GM18907 (cell line): ENCODE results near the gene METTL16.
"Not testable (repeated sequence)": the region's sequence is repeated elsewhere in the genome, so short reads cannot be mapped to it uniquely, and the experiment has no call there.

Experiments
- ATAC-seq: cut with Tn5 transposase; IDR thresholded peaks from one replicate; pipeline ENCODE4 v1.9.1; 2021; ENCODE audit warnings: mild to moderate bottlenecking, moderate library complexity; ENCODE audit not compliant: unreplicated experiment

METTL16 gene

DNA sequence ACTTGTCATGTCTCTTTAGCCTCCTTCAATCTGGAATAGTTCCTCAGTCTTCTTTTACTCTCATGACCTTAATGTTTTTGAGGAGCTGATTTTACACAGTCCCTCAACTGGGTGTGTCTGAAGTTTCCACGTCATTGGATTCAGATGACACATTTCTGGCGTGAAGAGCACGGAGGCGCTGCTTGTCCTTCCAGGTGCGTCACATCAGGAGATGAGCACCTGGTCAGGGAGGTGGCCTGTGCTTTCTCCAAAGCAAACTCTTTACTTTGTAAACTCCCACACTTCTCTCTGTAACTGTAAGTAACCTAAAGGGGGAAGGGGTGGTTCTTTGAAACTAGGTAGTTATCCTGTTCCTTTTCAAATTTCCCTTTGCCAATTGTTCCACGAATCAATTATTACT is 58.4 kb downstream of the METTL16 start:
- no peak for ATAC-seq

GRCh38 chr17:2452216-2452750 is 59.4 kb downstream of the METTL16 start:
- ATAC-seq, result no peak

GRCh38 chr17:2450016-2450650 is 61.6 kb downstream of the METTL16 start:
- no peak for ATAC-seq

GRCh38 chr17:2449486-2449885 is 62.2 kb downstream of the METTL16 start:
- no peak for ATAC-seq

DNA sequence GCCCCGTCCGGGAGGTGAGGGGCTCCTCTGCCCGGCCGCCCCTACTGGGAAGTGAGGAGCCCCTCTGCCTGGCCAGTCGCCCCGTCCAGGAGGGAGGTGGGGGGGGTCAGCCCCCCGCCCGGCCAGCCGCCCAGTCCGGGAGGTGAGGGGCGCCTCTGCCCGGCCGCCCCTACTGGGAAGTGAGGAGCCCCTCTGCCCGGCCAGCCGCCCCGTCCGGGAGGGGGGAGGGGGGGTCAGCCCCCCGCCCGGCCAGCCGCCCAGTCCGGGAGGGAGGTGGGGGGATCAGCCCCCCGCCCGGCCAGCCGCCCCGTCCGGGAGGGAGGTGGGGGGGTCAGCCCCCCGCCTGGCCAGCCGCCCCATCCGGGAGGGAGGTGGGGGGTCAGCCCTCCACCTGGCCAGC is 64.2 kb downstream of the METTL16 start:
- ATAC-seq, result not testable (repeated sequence)

GRCh38 chr17:2445638-2446037 is 66.0 kb downstream of the METTL16 start:
- no peak for ATAC-seq

- no peak for ATAC-seq
Measured at GRCh38 chr17:2444382-2444781, 67.3 kb downstream of the METTL16 start.

DNA sequence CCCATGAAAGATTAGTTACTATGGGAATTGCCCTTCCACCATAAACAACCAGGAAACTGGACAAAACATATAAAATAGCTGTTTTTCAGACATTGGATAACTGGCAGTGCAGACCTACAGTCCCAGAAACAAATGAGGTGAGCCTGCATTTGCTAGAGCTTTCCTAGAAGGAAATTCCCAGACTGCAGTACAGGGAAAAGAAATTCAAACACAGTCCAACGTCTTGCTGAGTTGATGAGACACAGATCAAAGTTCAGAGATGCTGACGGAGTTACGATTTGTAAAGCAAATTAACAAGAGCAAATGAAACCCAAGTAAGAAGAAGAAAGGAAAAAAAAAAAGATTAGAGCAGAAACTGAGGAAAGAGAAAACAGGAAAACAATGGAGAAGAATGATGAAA is 69.5 kb downstream of the METTL16 start:
- ATAC-seq, result no peak

GRCh38 chr17:2440930-2441329 is 70.8 kb downstream of the METTL16 start:
- ATAC-seq, result no peak

DNA sequence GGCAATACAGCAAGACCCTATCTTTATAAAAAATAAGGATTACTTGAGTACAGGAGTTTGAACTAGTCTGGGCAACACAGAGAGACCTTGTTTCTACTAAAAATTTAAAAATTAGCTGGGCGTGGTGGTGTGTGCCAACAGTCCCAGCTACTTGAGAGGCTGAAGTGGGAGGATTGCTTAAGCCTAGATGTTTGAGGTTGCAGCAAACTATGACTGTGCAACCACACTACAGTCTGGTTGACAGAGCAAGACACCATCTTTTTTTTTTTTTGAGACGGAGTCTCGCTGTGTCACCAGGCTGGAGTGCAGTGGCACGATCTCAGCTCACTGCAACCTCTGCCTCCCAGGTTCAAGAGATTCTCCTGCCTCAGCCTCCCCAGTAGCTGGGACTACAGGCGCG is 71.7 kb downstream of the METTL16 start:
- not testable (repeated sequence) for ATAC-seq

- ATAC-seq, result no peak
Measured at GRCh38 chr17:2438823-2439222, 72.9 kb downstream of the METTL16 start.

- no peak for ATAC-seq
Measured at GRCh38 chr17:2436316-2436905, 75.3 kb downstream of the METTL16 start.

DNA sequence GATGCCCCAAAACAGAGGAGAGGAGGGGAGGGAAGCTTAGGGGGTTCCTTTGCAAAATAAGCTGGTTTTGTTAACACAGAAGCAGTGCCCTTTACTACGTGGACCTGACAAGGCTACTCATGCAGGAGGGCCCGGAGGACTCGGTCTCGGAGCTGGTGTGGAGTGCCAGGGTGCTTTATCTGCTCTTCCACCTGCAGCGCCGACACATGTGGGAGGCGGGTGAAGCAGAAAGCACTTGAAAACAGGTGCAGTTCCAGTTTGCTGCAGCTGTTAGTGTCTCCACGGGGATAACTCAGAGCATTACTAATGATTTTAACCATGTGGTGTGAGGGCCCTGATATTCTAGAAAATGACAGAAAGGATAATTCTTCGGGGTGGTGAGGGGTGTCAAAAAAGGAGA is 75.8 kb downstream of the METTL16 start:
- no peak for ATAC-seq

DNA sequence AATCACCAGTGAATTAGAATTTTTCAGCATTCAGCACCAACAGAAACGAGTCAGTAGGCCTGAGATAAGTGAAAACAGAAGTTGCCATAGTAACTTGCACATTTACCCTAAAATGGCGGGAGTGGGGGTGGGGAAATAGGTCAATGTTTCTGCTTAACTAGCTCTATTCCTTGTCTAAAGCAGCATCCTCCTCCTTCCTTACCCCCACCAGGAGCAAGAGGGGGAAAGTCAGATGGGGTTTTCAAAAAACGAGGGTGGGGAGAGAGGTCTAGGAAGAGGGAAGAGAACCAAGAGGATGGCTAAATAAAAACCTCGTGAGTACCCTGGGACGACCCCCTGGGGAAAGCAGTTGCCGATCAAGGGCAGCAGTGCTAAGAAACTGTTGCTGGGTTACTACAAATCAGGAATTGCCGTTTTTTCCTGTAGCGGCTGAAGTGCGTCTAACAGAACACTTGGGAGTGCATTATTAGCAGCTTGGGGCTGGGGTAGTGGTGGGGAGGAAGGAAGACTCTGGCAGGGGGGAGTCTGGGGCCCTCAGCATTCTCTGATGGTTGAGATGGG is 76.4 kb downstream of the METTL16 start:
- no peak for ATAC-seq

GRCh38 chr17:2433696-2434095 is 78.0 kb downstream of the METTL16 start:
- ATAC-seq, result no peak

GRCh38 chr17:2427910-2428309 is 83.8 kb downstream of the METTL16 start:
- no peak for ATAC-seq

GRCh38 chr17:2427215-2427614 is 84.5 kb downstream of the METTL16 start:
- ATAC-seq, result no peak

DNA sequence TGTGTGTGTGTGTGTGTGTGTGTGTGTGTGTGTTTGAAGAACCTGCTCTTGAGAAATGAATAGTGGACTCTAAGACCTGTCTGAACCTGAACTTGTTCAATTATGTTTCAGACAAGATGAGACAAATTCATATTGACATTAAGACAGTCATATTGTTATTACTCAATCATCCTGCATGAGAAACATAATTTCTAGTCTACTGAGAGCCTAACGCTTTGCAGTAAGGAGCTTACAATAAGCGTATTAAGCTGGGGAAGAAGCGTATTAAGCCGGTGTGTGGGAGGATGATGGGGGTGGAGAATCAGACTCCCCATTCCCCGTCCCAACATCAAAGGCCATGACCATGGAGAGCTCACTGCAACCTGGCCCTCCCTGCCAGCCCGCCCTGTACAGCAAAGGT is 88.4 kb downstream of the METTL16 start:
- ATAC-seq, result no peak

DNA sequence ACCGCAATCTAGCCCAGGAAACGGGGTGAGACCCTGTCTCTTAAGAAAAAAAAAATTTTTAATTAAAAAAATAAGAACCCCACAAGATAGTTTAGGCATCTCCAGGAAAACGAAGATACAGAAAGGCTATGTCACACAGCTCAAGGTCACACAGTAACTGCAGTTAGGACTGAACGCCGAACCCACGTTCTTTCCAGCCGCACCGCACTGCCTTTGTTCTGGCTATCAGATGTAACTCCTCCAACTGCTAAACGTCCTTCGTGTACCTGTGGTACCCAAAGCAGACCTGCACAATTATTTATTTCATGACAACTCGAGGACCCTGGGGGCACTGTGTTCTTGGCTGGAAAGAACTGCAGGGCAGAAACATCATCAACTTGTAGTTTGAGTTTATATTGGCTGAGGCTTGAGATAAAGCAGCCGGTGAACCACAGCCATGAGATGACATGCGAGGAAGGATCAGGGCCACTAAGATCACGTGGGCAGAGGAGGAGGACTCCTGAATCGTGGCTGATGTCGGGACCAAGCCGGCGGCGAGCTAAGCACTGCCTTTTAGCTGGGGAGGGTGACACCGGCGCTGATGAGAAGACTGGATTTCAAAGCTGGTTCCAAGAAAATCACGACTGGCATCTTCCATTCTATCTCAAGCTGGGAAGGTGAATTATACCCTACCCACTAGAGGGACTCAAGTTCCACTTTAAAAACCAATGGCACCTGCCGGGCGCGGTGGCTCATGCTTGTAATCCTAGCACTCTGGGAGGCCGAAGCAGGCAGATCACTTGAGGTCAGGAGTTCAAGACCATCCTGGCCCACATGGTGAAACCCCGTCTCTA is 90.2 kb downstream of the METTL16 start:
- ATAC-seq, result no peak

- no peak for ATAC-seq
Measured at GRCh38 chr17:2420176-2420575, 91.5 kb downstream of the METTL16 start.

DNA sequence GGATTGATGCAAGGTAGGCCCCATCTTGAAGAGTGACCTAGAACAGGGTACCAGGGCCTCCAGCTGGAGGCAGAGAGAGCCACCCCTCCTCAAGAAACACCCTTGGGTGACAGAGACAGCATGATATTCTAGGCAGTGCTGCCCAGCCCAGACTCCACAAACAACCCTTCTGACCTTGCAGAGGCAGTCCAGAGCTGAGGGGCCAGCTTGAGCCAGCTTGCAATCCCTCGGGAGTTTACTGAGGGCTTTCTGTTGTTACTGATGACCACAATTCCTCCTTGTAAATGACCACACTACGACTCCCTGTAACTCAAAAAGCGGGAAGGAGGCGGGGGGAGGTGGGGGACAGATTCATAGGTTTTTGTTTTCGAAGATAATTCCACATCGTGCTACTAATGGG is 92.2 kb downstream of the METTL16 start:
- ATAC-seq, result no peak

- no peak for ATAC-seq
Measured at GRCh38 chr17:2418572-2418971, 93.1 kb downstream of the METTL16 start.
